ENCODE measurements around the gene CFAP45.

The CFAP45 gene

GRCh38 chr1:159862557-159862956 is 37.4 kb downstream of the CFAP45 start, which contains the start of gene VSIG8:
TSS of gene VSIG8 (minus strand) at chr1:159862657. CDS start at chr1:159862521, 136 bp downstream.
- no peak within 1 kb of the TSS for H3K4me3 Mint-ChIP-seq
- peaks cover 46% of the 10 kb centered on the region for H3K27me3 Mint-ChIP-seq (ENCODE audit: low read depth, poor library complexity)
- H3K27ac Mint-ChIP-seq = no peak within 1 kb of the TSS
- H3K36me3 Mint-ChIP-seq (ENCODE audit: low read depth) = no peaks in the 10 kb centered on the region
- DNase-seq = no peak
- H3K9me3 Mint-ChIP-seq = no peaks in the 10 kb centered on the region
- peaks cover 20% of the 10 kb centered on the region for H3K4me1 Mint-ChIP-seq
- TF ChIP-seq CTCF (IDR thresholded peaks at IDR 0.05) = no peak

- H3K27me3 Mint-ChIP-seq (ENCODE audit: low read depth, poor library complexity) = peaks cover 51% of the 10 kb centered on the region
- no peak overlapping the region for H3K4me3 Mint-ChIP-seq
- no peak for DNase-seq
- no peak for TF ChIP-seq CTCF (IDR thresholded peaks at IDR 0.05)
- no peak overlapping the region for H3K27ac Mint-ChIP-seq
- peaks cover 14% of the 10 kb centered on the region for H3K4me1 Mint-ChIP-seq
- H3K9me3 Mint-ChIP-seq = no peaks in the 10 kb centered on the region
- no peaks in the 10 kb centered on the region for H3K36me3 Mint-ChIP-seq (ENCODE audit: low read depth)
These were observed 37.9 kb downstream of the CFAP45 start for GRCh38 chr1:159862031-159862430.

GRCh38 chr1:159861218-159861617 is 38.7 kb downstream of the CFAP45 start:
- TF ChIP-seq CTCF (IDR thresholded peaks at IDR 0.05) = no peak
- Mint-ChIP-seq H3K4me3 (no peak overlapping the region), H3K27me3 (ENCODE audit: low read depth, poor library complexity) (peaks cover 56% of the 10 kb centered on the region), H3K36me3 (ENCODE audit: low read depth) (no peaks in the 10 kb centered on the region), H3K9me3 (no peaks in the 10 kb centered on the region), H3K4me1 (peaks cover 6% of the 10 kb centered on the region), H3K27ac (no peak overlapping the region)
- no peak for DNase-seq

- peaks cover 63% of the 10 kb centered on the region for H3K27me3 Mint-ChIP-seq (ENCODE audit: low read depth, poor library complexity)
- TF ChIP-seq CTCF (IDR thresholded peaks at IDR 0.05) = no peak
These were observed 39.5 kb downstream of the CFAP45 start for GRCh38 chr1:159860456-159860855.

GRCh38 chr1:159859767-159860322 is 40.1 kb downstream of the CFAP45 start:
- Mint-ChIP-seq H3K27me3 (ENCODE audit: low read depth, poor library complexity) (peaks cover 70% of the 10 kb centered on the region), H3K27ac (no peak overlapping the region), H3K9me3 (no peaks in the 10 kb centered on the region), H3K4me1 (peaks cover 5% of the 10 kb centered on the region), H3K4me3 (no peak overlapping the region), H3K36me3 (ENCODE audit: low read depth) (no peaks in the 10 kb centered on the region)
- DNase-seq = no peak
- no peak for TF ChIP-seq CTCF (IDR thresholded peaks at IDR 0.05)

More at GRCh38 chr1:159860456-159860855, 39.5 kb downstream of the CFAP45 start:
- DNase-seq = no peak
- no peaks in the 10 kb centered on the region for H3K9me3 Mint-ChIP-seq
- H3K4me1 Mint-ChIP-seq = peaks cover under 1% of the 10 kb centered on the region
- H3K27ac Mint-ChIP-seq = no peak overlapping the region
- no peaks in the 10 kb centered on the region for H3K36me3 Mint-ChIP-seq (ENCODE audit: low read depth)
- H3K4me3 Mint-ChIP-seq = no peak overlapping the region

- Mint-ChIP-seq H3K27ac (no peak overlapping the region), H3K36me3 (ENCODE audit: low read depth) (no peaks in the 10 kb centered on the region), H3K4me3 (no peak overlapping the region), H3K4me1 (peaks cover 13% of the 10 kb centered on the region), H3K9me3 (no peaks in the 10 kb centered on the region), H3K27me3 (ENCODE audit: low read depth, poor library complexity) (peaks cover 80% of the 10 kb centered on the region)
- no peak for TF ChIP-seq CTCF (IDR thresholded peaks at IDR 0.05)
- DNase-seq = no peak
These were observed 42.1 kb downstream of the CFAP45 start for GRCh38 chr1:159857889-159858288.

All from nephron progenitor cell (in vitro differentiated cells).